Bronchial epithelial cell (primary cell): Measurements from ENCODE around the gene RLN3. TPM values are rescaled to one million over a fixed set of nuclear protein-coding genes. Genes with fewer than 3 reads are reported as not detected.
"Not testable (repeated sequence)": the region's sequence is repeated elsewhere in the genome, so short reads cannot be mapped to it uniquely, and the experiment has no call there.

Experiments
- DNase-seq: peaks from one replicate; pipeline ENCODE4 v3.0.0-alpha.2; 2010; ENCODE audit warnings: low read depth
- FAIRE-seq: peaks from 2 replicates; lab custom pipeline; 2011; peaks lifted over from hg19 to GRCh38; lab: Jason Lieb, UNC
- H3K27me3 ChIP-seq: 2 replicates; pipeline ENCODE4 v1.5.1; 2011; ENCODE audit warnings: low read length; ENCODE audit not compliant: control insufficient read depth, insufficient read depth
- H3K36me3 ChIP-seq: 2 replicates; pipeline ENCODE4 v1.5.1; 2011; ENCODE audit warnings: low read length; ENCODE audit not compliant: control insufficient read depth, insufficient read depth
- H3K4me3 ChIP-seq: 2 replicates; pipeline ENCODE4 v1.5.1; 2011; ENCODE audit warnings: mild to moderate bottlenecking, low read depth, low read length, control low read depth
- CTCF ChIP-seq: IDR thresholded peaks from 2 replicates; pipeline ENCODE4 v1.5.1; 2011; ENCODE audit warnings: mild to moderate bottlenecking, moderate library complexity, low read length, control low read depth, inconsistent platforms; ENCODE audit not compliant: insufficient read depth, severe bottlenecking
- total RNA-seq: library from RNA; depleted of rRNA; stranded (reverse); fragments of >200 nt; gene quantifications from 2 replicates; pipeline ENCODE4 v1.2.1, GENCODE V29; 2014

RLN3 gene
- total RNA-seq, 1 donor from 2014 or later: not detected

DNA sequence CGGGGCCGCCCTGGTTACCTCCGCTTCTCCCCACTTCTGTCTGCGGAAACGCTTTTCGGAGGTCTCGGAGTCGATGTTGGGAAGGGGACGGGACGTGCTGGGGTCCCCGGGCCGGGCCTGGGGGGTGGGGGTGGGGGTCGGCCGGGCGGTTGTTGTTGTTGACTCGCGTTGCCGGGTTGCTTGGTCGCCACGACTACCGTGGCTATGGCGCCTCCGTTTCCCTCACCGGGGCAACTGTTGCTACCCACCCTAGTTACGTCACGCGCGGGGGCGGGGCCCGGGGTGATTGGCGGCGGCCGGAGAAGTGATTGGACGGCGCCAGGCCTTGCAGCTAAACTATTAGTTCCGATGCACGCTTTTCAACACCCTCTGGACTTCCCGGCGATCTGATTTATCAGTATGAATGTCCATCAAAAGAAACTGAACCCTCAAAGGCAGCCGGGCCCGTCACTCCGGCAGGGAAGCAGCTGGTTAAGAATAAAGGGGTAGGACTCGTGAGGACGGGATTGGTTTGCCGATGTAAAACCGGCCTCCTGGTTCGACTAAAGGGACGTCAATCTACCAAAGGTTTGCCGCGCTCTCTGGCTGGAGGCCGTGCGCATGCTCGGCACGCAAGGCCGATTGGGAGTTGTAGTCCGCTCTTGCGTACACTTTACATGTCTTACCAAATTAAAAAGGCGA, 21.7 kb upstream of the RLN3 start, which contains the start of gene RFX1:
RFX1 (minus strand) TSS at position 236 of the 681 bp plus-strand sequence. CDS start 12,477 bp downstream, outside the sequence.
- no peaks in the 10 kb centered on the region for H3K27me3 ChIP-seq
- TF ChIP-seq CTCF: no peak
- DNase-seq: peak; percentile 99
- FAIRE-seq: peak; percentile 86
- no peaks in the 10 kb centered on the region for H3K36me3 ChIP-seq
- H3K4me3 ChIP-seq: peak within 1 kb of the TSS; percentile 70

DNA sequence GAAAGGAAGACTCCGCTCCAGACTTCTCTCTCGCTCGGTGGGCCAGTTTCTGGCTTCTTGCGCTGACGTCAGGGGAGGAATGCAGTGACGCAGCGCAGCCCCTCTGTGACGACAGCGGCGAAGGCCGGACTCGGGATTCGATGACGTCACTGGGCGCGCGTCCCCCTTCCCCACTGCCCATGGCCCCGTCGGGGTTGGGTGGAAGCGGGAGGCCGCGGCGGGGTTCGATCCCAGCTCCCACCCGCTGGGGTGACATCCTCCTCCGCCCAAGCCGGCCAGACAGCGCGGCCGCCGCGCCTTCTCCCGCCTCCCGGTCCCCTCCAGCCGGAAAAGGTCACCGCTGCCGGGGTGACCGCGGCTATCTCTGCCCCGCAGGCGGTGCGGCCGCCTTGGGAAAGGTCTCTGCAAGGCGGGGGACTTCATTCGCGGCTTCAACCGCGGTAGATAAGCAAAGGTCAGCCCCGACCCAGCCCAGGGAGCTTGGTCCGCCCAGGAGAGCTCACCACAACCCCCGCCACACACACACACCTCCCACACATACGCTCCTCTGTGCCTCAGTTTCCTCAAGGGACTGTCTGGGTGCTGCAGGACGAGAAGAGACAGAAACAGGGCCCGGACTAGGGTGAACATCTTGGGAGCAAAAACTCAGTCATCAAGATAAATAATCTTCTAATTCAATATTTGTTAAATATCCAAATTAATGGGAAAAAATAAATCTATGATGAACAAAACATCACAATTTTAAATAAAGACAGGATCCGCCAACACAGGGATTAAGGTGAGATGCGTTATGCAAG, 21.0 kb upstream of the RLN3 start:
- Histone ChIP-seq H3K36me3 (no peaks in the 10 kb centered on the region), H3K27me3 (no peaks in the 10 kb centered on the region), H3K4me3 (peak overlapping the region; percentile 70)
- DNase-seq (no peak), FAIRE-seq (no peak)
- no peak for TF ChIP-seq CTCF

- H3K36me3 ChIP-seq: no peaks in the 10 kb centered on the region
Measured at GRCh38 chr19:14012378-14012915, 15.5 kb upstream of the RLN3 start.

GRCh38 chr19:14015524-14016035, 12.4 kb upstream of the RLN3 start:
- DNase-seq: no peak
- no peaks in the 10 kb centered on the region for H3K27me3 ChIP-seq
- H3K36me3 ChIP-seq: no peaks in the 10 kb centered on the region
- TF ChIP-seq CTCF: no peak
- no peak overlapping the region for H3K4me3 ChIP-seq
- no peak for FAIRE-seq

More at GRCh38 chr19:14012378-14012915, 15.5 kb upstream of the RLN3 start:
- H3K27me3 ChIP-seq: no peaks in the 10 kb centered on the region
- FAIRE-seq (no peak), DNase-seq (no peak)
- TF ChIP-seq CTCF: no peak
- no peak overlapping the region for H3K4me3 ChIP-seq

DNA sequence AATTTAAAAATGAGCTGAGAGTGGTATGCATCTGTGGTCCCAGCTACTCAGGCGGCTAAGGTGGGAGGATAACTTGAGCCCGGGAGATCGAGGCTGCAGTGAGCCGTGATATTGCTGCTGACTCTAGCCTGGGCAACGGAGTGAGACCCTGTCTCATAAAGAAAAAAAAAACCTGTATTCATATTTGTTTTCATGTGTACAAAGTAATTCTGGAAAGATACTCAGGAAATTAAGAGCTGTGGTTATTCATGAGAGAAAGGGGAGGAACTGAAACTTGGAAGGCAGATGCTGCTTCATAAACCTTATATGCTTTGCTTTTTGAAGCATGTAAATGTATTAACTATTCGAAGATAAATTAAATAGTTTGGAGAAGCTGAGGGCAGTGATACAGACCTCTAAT, 8.8 kb upstream of the RLN3 start:
- no peaks in the 10 kb centered on the region for H3K36me3 ChIP-seq
- TF ChIP-seq CTCF: no peak
- no peak for FAIRE-seq
- no peak overlapping the region for H3K4me3 ChIP-seq
- DNase-seq: no peak
- no peaks in the 10 kb centered on the region for H3K27me3 ChIP-seq

- not testable (repeated sequence) for H3K27me3 ChIP-seq, H3K36me3 ChIP-seq, H3K4me3 ChIP-seq, DNase-seq, FAIRE-seq
Measured at GRCh38 chr19:14019739-14020138, 8.2 kb upstream of the RLN3 start.
